GM18498 (cell line): ENCODE measurements around the gene BRMS1L.
A peak's percentile ranks its signal among the peaks of the same experiment; 100 is the strongest.
"Not testable (repeated sequence)": the region's sequence is repeated elsewhere in the genome, so short reads cannot be mapped to it uniquely, and the experiment has no call there.

Experiments
- ATAC-seq: cut with Tn5 transposase; IDR thresholded peaks from one replicate; pipeline ENCODE4 v1.9.1; 2021; ENCODE audit warnings: mild to moderate bottlenecking, moderate library complexity; ENCODE audit not compliant: unreplicated experiment

BRMS1L gene

GRCh38 chr14:35826218-35826951 lies at the start of gene BRMS1L:
Gene BRMS1L (plus strand): TSS chr14:35826338. CDS start chr14:35826517, 179 bp downstream.
- peak; percentile 96 for ATAC-seq

- ATAC-seq = no peak
These were observed 49.3 kb upstream of the BRMS1L start for GRCh38 chr14:35776823-35777222.

GRCh38 chr14:35777550-35777949 lies 48.6 kb upstream of the BRMS1L start:
- not testable (repeated sequence) for ATAC-seq

GRCh38 chr14:35779368-35779767 lies 46.8 kb upstream of the BRMS1L start:
- ATAC-seq = no peak

DNA sequence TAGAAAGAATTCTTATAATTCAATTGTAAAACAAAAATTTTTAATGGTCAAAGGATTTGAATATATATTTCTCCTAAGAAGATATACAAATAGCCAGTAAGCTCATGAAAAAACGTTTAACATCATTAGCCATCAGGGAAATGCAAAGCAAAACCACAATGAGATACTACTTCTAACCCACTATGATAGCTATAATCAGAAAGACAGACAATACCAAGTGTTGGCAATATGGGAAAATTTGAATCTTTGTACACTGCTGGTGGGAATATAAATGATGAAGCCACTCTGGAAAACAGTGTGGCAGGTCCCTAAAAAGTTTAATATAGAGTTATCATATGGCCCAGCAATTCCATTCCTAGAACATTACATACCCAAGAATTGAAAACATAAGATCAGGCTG lies 42.4 kb upstream of the BRMS1L start:
- no peak for ATAC-seq

GRCh38 chr14:35786856-35787255 lies 39.3 kb upstream of the BRMS1L start:
- ATAC-seq = no peak

DNA sequence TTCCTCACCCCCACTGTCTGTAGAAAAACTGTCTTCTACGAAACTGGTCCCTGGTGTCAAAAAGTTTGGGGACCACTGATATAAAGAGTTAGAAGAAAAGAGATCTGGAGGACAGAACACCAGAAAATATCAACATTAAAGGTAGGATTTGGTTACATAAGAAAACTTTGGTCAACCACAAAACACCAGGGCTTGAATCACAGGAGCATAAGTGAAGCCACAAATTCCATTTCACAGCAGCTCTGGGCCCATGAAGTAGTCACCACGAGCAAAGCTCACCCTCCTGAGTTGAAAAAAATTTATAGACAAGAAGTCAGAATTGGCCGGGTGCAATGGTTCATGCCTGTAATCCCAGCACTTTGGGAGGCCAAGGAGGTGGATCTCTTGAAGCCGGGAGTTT lies 36.5 kb upstream of the BRMS1L start:
- ATAC-seq = no peak

- no peak for ATAC-seq
These were observed 28.3 kb upstream of the BRMS1L start for GRCh38 chr14:35797796-35798195.

- no peak for ATAC-seq
These were observed 19.9 kb upstream of the BRMS1L start for GRCh38 chr14:35806006-35806907.

DNA sequence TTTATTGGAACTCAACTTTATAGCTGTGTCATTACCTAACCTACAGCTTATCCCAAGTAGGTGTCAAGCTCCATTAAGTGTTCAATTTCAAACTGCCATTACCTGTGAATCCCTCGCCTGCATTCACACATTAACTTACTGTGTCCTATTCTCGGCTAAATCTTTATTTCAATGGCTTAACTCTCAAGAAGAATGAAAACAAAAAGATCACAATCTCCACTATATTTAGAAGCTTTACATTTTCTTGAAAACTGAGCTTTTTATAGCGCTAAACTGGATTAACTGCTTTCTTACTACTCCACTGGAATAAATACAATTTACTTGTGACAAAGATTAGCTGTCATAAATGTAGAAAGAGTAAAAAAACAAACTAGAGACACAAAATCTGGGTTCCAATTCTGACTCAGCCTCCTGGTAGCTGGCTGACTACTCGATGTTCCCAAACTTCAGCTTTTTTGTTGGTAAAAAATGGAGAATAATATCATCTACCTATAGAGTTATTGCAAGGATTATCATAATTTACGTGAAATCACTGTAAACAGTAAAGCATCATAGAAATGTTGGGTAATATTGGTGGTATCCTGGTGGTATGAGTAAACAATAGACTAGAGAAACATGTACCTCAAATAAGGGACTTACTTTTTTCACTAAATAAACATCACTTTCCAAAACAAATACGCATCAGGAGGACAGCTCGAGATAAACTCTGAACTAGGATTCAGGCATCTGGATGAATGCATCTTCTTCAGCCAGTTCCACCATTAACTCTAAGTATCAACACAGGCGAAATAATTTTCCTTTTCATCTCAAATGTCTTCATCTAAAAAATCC lies 18.8 kb upstream of the BRMS1L start:
- ATAC-seq = no peak

GRCh38 chr14:35808076-35808637 lies 18.0 kb upstream of the BRMS1L start:
- ATAC-seq = no peak

GRCh38 chr14:35808638-35809563 lies 17.2 kb upstream of the BRMS1L start, which contains the start of gene RALGAPA1:
Gene RALGAPA1 (minus strand): TSS chr14:35809295. CDS start chr14:35808835, 460 bp downstream.
- peak; percentile 99 for ATAC-seq

DNA sequence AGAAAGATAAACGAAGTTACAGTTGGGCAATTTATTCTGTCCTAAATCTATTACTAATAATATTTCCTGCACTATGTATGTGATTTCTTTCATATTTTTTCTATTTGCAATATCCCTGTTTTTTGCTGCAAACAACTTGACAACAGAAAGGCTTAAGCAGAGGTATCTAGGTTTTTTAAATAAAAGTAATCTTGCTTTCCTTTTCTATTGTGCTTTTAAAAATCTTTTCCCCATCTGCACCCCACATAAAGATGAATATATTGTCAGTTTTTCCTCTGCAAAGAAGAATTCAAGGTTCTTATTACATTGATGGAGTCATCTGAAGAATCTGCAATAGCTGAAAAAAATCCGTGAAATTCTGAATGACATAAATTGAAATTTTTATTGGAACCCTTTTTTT lies 16.5 kb upstream of the BRMS1L start:
- no peak for ATAC-seq

DNA sequence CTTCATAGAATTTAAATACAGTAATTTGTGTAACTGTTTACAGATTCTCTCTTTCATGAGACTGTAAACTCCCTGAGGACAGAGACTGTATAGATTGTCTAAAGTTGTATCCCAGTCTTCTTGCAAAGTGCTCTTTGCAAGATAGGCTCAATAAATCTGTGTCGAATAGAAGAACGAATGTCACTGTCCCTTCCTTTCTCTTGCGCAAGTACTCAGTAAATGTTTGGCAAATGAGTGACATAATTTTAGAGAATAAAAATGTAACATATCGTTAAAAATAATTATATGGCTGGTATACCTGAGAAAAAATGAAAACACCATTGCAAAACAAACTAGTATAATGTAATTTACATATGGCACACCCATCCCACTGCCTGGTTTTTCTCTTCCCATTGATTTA lies 15.2 kb upstream of the BRMS1L start:
- ATAC-seq = no peak

- peak; percentile 77 for ATAC-seq
These were observed 11.7 kb upstream of the BRMS1L start for GRCh38 chr14:35814371-35815005.

- ATAC-seq = no peak
These were observed 7.6 kb upstream of the BRMS1L start for GRCh38 chr14:35818346-35819115.

DNA sequence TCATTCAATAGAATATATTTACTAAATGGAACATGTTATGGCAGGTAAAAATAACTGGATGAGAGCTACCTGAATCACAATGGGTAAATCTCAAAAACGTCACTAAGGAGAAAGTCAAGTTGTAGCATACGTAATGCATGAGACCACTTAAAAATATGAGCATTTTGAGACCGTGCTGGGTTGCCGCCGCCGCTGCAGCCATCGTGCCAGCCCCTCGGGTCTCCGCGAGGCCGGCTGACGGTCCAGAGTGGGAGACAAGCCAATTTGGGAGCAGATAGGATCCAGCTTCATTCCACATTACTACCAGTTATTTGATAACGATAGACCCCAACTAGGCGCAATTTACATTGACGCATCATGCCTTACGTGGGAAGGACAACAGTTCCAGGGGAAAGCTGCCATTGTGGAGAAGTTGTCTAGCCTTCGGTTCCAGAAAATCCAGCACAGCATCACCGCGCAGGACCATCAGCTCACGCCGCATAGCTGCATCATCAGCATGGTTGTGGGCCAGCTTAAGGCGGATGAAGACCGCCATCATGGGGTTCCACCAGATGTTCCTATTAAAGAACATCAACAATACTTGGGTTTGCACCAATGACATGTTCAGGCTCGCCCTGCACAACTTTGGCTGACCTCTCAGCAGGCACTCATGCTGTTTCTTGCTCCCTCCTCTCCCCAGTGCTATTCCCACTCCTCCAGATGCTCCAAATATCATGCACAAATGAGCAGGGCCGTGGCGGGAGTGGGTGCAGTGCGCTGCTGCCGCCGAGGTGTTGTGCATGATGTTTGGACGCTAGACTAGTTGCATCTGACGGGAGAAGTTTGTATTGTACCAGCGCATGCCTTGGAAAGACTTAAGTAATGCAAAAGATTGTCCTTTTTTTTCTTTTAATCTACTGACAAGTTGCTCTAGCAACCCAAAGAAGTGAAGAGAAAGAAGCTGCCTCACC lies 6.3 kb upstream of the BRMS1L start:
- no peak for ATAC-seq
